ENCODE measurements around the gene CAMK2D.

The CAMK2D gene

GRCh38 chr4:113469926-113470325 lies 291.6 kb downstream of the CAMK2D start:
- DNase-seq = no peak

GRCh38 chr4:113469023-113469390 lies 292.5 kb downstream of the CAMK2D start:
- no peak for DNase-seq

GRCh38 chr4:113468165-113469022 lies 293.1 kb downstream of the CAMK2D start:
- DNase-seq = no peak

- no peak for DNase-seq
Measured at GRCh38 chr4:113467581-113467980, 294.0 kb downstream of the CAMK2D start.

GRCh38 chr4:113462286-113462685 lies 299.3 kb downstream of the CAMK2D start:
- DNase-seq = no peak

GRCh38 chr4:113461281-113461680 lies 300.3 kb downstream of the CAMK2D start:
- DNase-seq = no peak

GRCh38 chr4:113457886-113458285 lies 303.7 kb downstream of the CAMK2D start:
- no peak for DNase-seq

GRCh38 chr4:113457121-113457520 lies 304.4 kb downstream of the CAMK2D start:
- no peak for DNase-seq

GRCh38 chr4:113455061-113455460 lies 306.5 kb downstream of the CAMK2D start:
- no peak for DNase-seq

- no peak for DNase-seq
Measured at GRCh38 chr4:113452868-113453620, 308.5 kb downstream of the CAMK2D start.

- no peak for DNase-seq
Measured at GRCh38 chr4:113452152-113452551, 309.4 kb downstream of the CAMK2D start.

GRCh38 chr4:113450295-113451080 lies 311.1 kb downstream of the CAMK2D start:
- DNase-seq = no peak

- DNase-seq = no peak
Measured at GRCh38 chr4:113449410-113449974, 312.0 kb downstream of the CAMK2D start.

- no peak for DNase-seq
Measured at GRCh38 chr4:113447769-113448168, 313.8 kb downstream of the CAMK2D start.

- no peak for DNase-seq
Measured at GRCh38 chr4:113447061-113447460, 314.5 kb downstream of the CAMK2D start.

- no peak for DNase-seq
Measured at GRCh38 chr4:113446019-113446418, 315.5 kb downstream of the CAMK2D start.

GRCh38 chr4:113445286-113445685 lies 316.3 kb downstream of the CAMK2D start:
- no peak for DNase-seq

GRCh38 chr4:113444386-113444785 lies 317.2 kb downstream of the CAMK2D start:
- DNase-seq = no peak

GRCh38 chr4:113442826-113443225 lies 318.7 kb downstream of the CAMK2D start:
- no peak for DNase-seq

- no peak for DNase-seq
Measured at GRCh38 chr4:113440371-113440770, 321.2 kb downstream of the CAMK2D start.

- no peak for DNase-seq
Measured at GRCh38 chr4:113438596-113438995, 322.9 kb downstream of the CAMK2D start.

- DNase-seq = no peak
Measured at GRCh38 chr4:113437129-113437528, 324.4 kb downstream of the CAMK2D start.

- no peak for DNase-seq
Measured at GRCh38 chr4:113436360-113436759, 325.2 kb downstream of the CAMK2D start.

Measured in right kidney (tissue), 1 donor.